ENCODE results near the gene SOD3.

DNA sequence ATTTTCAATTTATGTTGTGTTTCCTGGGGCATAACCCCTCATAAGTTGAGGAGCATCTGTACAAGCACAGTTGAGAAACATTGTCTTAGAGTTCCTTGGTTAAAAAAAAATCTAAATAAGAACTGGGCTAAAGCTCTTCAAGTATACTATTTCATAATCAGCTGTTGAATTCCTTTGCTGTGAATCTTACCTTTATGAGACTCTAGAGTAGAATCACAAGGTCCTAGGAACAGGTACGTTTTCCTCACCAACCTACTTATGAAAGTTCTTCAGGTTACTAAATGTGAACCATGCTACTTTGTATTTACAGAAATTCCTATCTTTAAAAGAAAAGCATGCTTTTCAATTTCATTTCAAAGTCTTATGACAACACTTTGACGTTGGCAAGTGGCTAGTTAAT is 20.9 kb upstream of the SOD3 start:
- TF ChIP-seq ZNF274 (IDR thresholded peaks at IDR 0.05; ENCODE audit: low read depth, low read length) (no peak), YY1 (IDR thresholded peaks at IDR 0.05; ENCODE audit: insufficient read depth, insufficient read length) (no peak)

Measured in NT2/D1 (cell line).